ENCODE results near the gene WDR7.

Gene WDR7

GRCh38 chr18:56872140-56872539 is 221.0 kb downstream of the WDR7 start:
- no peak for DNase-seq
- H2BK15ac ChIP-seq (ENCODE audit: low read depth, poor library complexity, severe bottlenecking): no peak overlapping the region
- no peak overlapping the region for H3K4ac ChIP-seq (ENCODE audit: low read depth in 1 of 2, low read length in 2 of 2)
- no peak overlapping the region for H3K14ac ChIP-seq (ENCODE audit: low read length in 2 of 2)
- H3K79me1 ChIP-seq (replicated peaks; ENCODE audit: low read length, poor library complexity, severe bottlenecking): peaks cover 2% of the 10 kb centered on the region
- no peak overlapping the region for H3K4me3 ChIP-seq (ENCODE audit: insufficient read depth in 1 of 2, low read depth in 1 of 2, low read length in 2 of 2)
- H2AK5ac ChIP-seq (ENCODE audit: low read length, severe bottlenecking): no peak overlapping the region
- H4K91ac ChIP-seq (ENCODE audit: low read length): no peak overlapping the region
- H2BK12ac ChIP-seq (ENCODE audit: low read length in 2 of 2): no peak overlapping the region
- no peak overlapping the region for H3K23ac ChIP-seq (ENCODE audit: low read length in 2 of 2)
- H3K9me3 ChIP-seq (ENCODE audit: control insufficient read depth, low read length): no peaks in the 10 kb centered on the region
- no peak overlapping the region for H2BK120ac ChIP-seq (ENCODE audit: low read depth, low read length)
- no peak overlapping the region for H3K9ac ChIP-seq (ENCODE audit: low read length)
- no peak overlapping the region for H2AFZ ChIP-seq (ENCODE audit: low read depth, low read length)
- H3K36me3 ChIP-seq (ENCODE audit: control insufficient read depth in 1 of 2, insufficient read depth in 2 of 2, low read depth in 1 of 2, low read length in 2 of 2): no peaks in the 10 kb centered on the region
- peaks cover 2% of the 10 kb centered on the region for H3K4me1 ChIP-seq (ENCODE audit: control insufficient read depth, insufficient read depth, low read depth, low read length)
- no peak overlapping the region for H3K18ac ChIP-seq (ENCODE audit: low read depth in 1 of 2, low read length in 2 of 2)
- no peak overlapping the region for H2BK5ac ChIP-seq (ENCODE audit: low read depth, low read length, poor library complexity, severe bottlenecking)
- no peak overlapping the region for H3K27ac ChIP-seq (ENCODE audit: low read length, poor library complexity, severe bottlenecking)
- H3K27me3 ChIP-seq (ENCODE audit: control insufficient read depth in 1 of 2, insufficient read depth in 1 of 2, low read length in 2 of 2): no peaks in the 10 kb centered on the region
- WGBS: no CpG with 5 or more reads among the region's 1 CpG
- H4K8ac ChIP-seq (ENCODE audit: low read length): no peak overlapping the region
- H3K4me2 ChIP-seq (ENCODE audit: low read length, poor library complexity, severe bottlenecking): no peak overlapping the region

- no peak overlapping the region for H3K4ac ChIP-seq (ENCODE audit: low read depth in 1 of 2, low read length in 2 of 2)
- no peak overlapping the region for H3K23ac ChIP-seq (ENCODE audit: low read length in 2 of 2)
- no peaks in the 10 kb centered on the region for H3K36me3 ChIP-seq (ENCODE audit: control insufficient read depth in 1 of 2, insufficient read depth in 2 of 2, low read depth in 1 of 2, low read length in 2 of 2)
- no peak overlapping the region for H2BK12ac ChIP-seq (ENCODE audit: low read length in 2 of 2)
- H3K9ac ChIP-seq (ENCODE audit: low read length): no peak overlapping the region
- H2AK5ac ChIP-seq (ENCODE audit: low read length, severe bottlenecking): no peak overlapping the region
- H3K4me1 ChIP-seq (ENCODE audit: control insufficient read depth, insufficient read depth, low read depth, low read length): peaks cover 2% of the 10 kb centered on the region
- H4K91ac ChIP-seq (ENCODE audit: low read length): no peak overlapping the region
- H2BK5ac ChIP-seq (ENCODE audit: low read depth, low read length, poor library complexity, severe bottlenecking): no peak overlapping the region
- no peak overlapping the region for H3K4me3 ChIP-seq (ENCODE audit: insufficient read depth in 1 of 2, low read depth in 1 of 2, low read length in 2 of 2)
- no peak for DNase-seq
- no peak overlapping the region for H3K4me2 ChIP-seq (ENCODE audit: low read length, poor library complexity, severe bottlenecking)
- no peak overlapping the region for H3K27ac ChIP-seq (ENCODE audit: low read length, poor library complexity, severe bottlenecking)
- no peak overlapping the region for H2AFZ ChIP-seq (ENCODE audit: low read depth, low read length)
- peak overlapping the region; percentile 10 for H4K8ac ChIP-seq (ENCODE audit: low read length)
- H2BK15ac ChIP-seq (ENCODE audit: low read depth, poor library complexity, severe bottlenecking): no peak overlapping the region
- no peaks in the 10 kb centered on the region for H3K9me3 ChIP-seq (ENCODE audit: control insufficient read depth, low read length)
- H3K79me1 ChIP-seq (replicated peaks; ENCODE audit: low read length, poor library complexity, severe bottlenecking): peaks cover 2% of the 10 kb centered on the region
- H3K14ac ChIP-seq (ENCODE audit: low read length in 2 of 2): no peak overlapping the region
- WGBS: 55% methylated on average over 6 of the region's 6 CpGs
- no peaks in the 10 kb centered on the region for H3K27me3 ChIP-seq (ENCODE audit: control insufficient read depth in 1 of 2, insufficient read depth in 1 of 2, low read length in 2 of 2)
- no peak overlapping the region for H2BK120ac ChIP-seq (ENCODE audit: low read depth, low read length)
- H3K18ac ChIP-seq (ENCODE audit: low read depth in 1 of 2, low read length in 2 of 2): peak overlapping the region in 1 of 2 experiments; percentile 74
These were observed 222.4 kb downstream of the WDR7 start for GRCh38 chr18:56873441-56874140.

- Histone ChIP-seq H3K4me3 (ENCODE audit: insufficient read depth in 1 of 2, low read depth in 1 of 2, low read length in 2 of 2) (no peak overlapping the region), H3K36me3 (ENCODE audit: control insufficient read depth in 1 of 2, insufficient read depth in 2 of 2, low read depth in 1 of 2, low read length in 2 of 2) (no peaks in the 10 kb centered on the region), H2AK5ac (ENCODE audit: low read length, severe bottlenecking) (no peak overlapping the region), H3K9ac (ENCODE audit: low read length) (no peak overlapping the region), H3K14ac (ENCODE audit: low read length in 2 of 2) (no peak overlapping the region), H2BK15ac (ENCODE audit: low read depth, poor library complexity, severe bottlenecking) (no peak overlapping the region), H2BK5ac (ENCODE audit: low read depth, low read length, poor library complexity, severe bottlenecking) (no peak overlapping the region), H2AFZ (ENCODE audit: low read depth, low read length) (no peak overlapping the region), H3K27me3 (ENCODE audit: control insufficient read depth in 1 of 2, insufficient read depth in 1 of 2, low read length in 2 of 2) (no peaks in the 10 kb centered on the region), H3K4me2 (ENCODE audit: low read length, poor library complexity, severe bottlenecking) (no peak overlapping the region), H3K4me1 (ENCODE audit: control insufficient read depth, insufficient read depth, low read depth, low read length) (no peaks in the 10 kb centered on the region), H3K23ac (ENCODE audit: low read length in 2 of 2) (no peak overlapping the region), H3K9me3 (ENCODE audit: control insufficient read depth, low read length) (no peaks in the 10 kb centered on the region), H4K8ac (ENCODE audit: low read length) (no peak overlapping the region), H2BK120ac (ENCODE audit: low read depth, low read length) (no peak overlapping the region), H4K91ac (ENCODE audit: low read length) (no peak overlapping the region), H2BK12ac (ENCODE audit: low read length in 2 of 2) (no peak overlapping the region), H3K27ac (ENCODE audit: low read length, poor library complexity, severe bottlenecking) (no peak overlapping the region), H3K79me1 (replicated peaks; ENCODE audit: low read length, poor library complexity, severe bottlenecking) (no peaks in the 10 kb centered on the region), H3K18ac (ENCODE audit: low read depth in 1 of 2, low read length in 2 of 2) (no peak overlapping the region), H3K4ac (ENCODE audit: low read depth in 1 of 2, low read length in 2 of 2) (no peak overlapping the region)
- 82% methylated on average over 2 of the region's 4 CpGs for WGBS
- DNase-seq: no peak
These were observed 227.6 kb downstream of the WDR7 start for GRCh38 chr18:56878711-56879110.

GRCh38 chr18:56884511-56884910 is 233.4 kb downstream of the WDR7 start:
- no peak overlapping the region for H3K4ac ChIP-seq (ENCODE audit: low read depth in 1 of 2, low read length in 2 of 2)
- no peak overlapping the region for H3K27ac ChIP-seq (ENCODE audit: low read length, poor library complexity, severe bottlenecking)
- no peaks in the 10 kb centered on the region for H3K9me3 ChIP-seq (ENCODE audit: control insufficient read depth, low read length)
- no peak overlapping the region for H4K8ac ChIP-seq (ENCODE audit: low read length)
- H3K9ac ChIP-seq (ENCODE audit: low read length): no peak overlapping the region
- 96% methylated on average over 1 of the region's 1 CpG for WGBS
- peaks cover 0 to 4% of the 10 kb centered on the region in 2 experiments for H3K36me3 ChIP-seq (ENCODE audit: control insufficient read depth in 1 of 2, insufficient read depth in 2 of 2, low read depth in 1 of 2, low read length in 2 of 2)
- H3K18ac ChIP-seq (ENCODE audit: low read depth in 1 of 2, low read length in 2 of 2): no peak overlapping the region
- no peak overlapping the region for H3K4me3 ChIP-seq (ENCODE audit: insufficient read depth in 1 of 2, low read depth in 1 of 2, low read length in 2 of 2)
- H4K91ac ChIP-seq (ENCODE audit: low read length): no peak overlapping the region
- H3K23ac ChIP-seq (ENCODE audit: low read length in 2 of 2): no peak overlapping the region
- H3K4me1 ChIP-seq (ENCODE audit: control insufficient read depth, insufficient read depth, low read depth, low read length): peaks cover 5% of the 10 kb centered on the region
- no peak overlapping the region for H2BK12ac ChIP-seq (ENCODE audit: low read length in 2 of 2)
- DNase-seq: no peak
- no peak overlapping the region for H3K4me2 ChIP-seq (ENCODE audit: low read length, poor library complexity, severe bottlenecking)
- H3K27me3 ChIP-seq (ENCODE audit: control insufficient read depth in 1 of 2, insufficient read depth in 1 of 2, low read length in 2 of 2): no peaks in the 10 kb centered on the region
- H2AFZ ChIP-seq (ENCODE audit: low read depth, low read length): no peak overlapping the region
- H3K79me1 ChIP-seq (replicated peaks; ENCODE audit: low read length, poor library complexity, severe bottlenecking): peaks cover 10% of the 10 kb centered on the region
- H2BK5ac ChIP-seq (ENCODE audit: low read depth, low read length, poor library complexity, severe bottlenecking): no peak overlapping the region
- no peak overlapping the region for H2BK120ac ChIP-seq (ENCODE audit: low read depth, low read length)
- peak overlapping the region; percentile 91 for H2AK5ac ChIP-seq (ENCODE audit: low read length, severe bottlenecking)
- no peak overlapping the region for H3K14ac ChIP-seq (ENCODE audit: low read length in 2 of 2)
- no peak overlapping the region for H2BK15ac ChIP-seq (ENCODE audit: low read depth, poor library complexity, severe bottlenecking)

All from mesenchymal stem cell (in vitro differentiated cells and primary cell).